G401.6 (cell line): ENCODE measurements around the gene NCF4.

Source experiments
- FAIRE-seq: peaks from 2 replicates; lab custom pipeline; 2012; peaks lifted over from hg19 to GRCh38; lab: Jason Lieb, UNC

NCF4 gene

GRCh38 chr22:36864454-36865215, 3.8 kb downstream of the NCF4 start:
- no peak for FAIRE-seq

- FAIRE-seq: no peak
Measured at GRCh38 chr22:36865346-36865745, 4.5 kb downstream of the NCF4 start.

- no peak for FAIRE-seq
Measured at GRCh38 chr22:36867695-36868094, 6.9 kb downstream of the NCF4 start.

- no peak for FAIRE-seq
Measured at GRCh38 chr22:36868546-36869181, 7.9 kb downstream of the NCF4 start.

- FAIRE-seq: no peak
Measured at GRCh38 chr22:36870250-36870649, 9.4 kb downstream of the NCF4 start.

GRCh38 chr22:36871669-36872081, 10.9 kb downstream of the NCF4 start:
- FAIRE-seq: no peak

GRCh38 chr22:36872084-36872483, 11.3 kb downstream of the NCF4 start:
- no peak for FAIRE-seq

GRCh38 chr22:36872866-36873498, 12.2 kb downstream of the NCF4 start:
- FAIRE-seq: no peak

GRCh38 chr22:36873614-36874308, 13.0 kb downstream of the NCF4 start:
- no peak for FAIRE-seq

- FAIRE-seq: no peak
Measured at GRCh38 chr22:36874309-36874696, 13.5 kb downstream of the NCF4 start.

GRCh38 chr22:36874736-36875135, 13.9 kb downstream of the NCF4 start:
- no peak for FAIRE-seq

- FAIRE-seq: no peak
Measured at GRCh38 chr22:36875741-36876140, 14.9 kb downstream of the NCF4 start.

- no peak for FAIRE-seq
Measured at GRCh38 chr22:36879775-36880174, 19.0 kb downstream of the NCF4 start.

- no peak for FAIRE-seq
Measured at GRCh38 chr22:36881504-36882245, 20.9 kb downstream of the NCF4 start.

- no peak for FAIRE-seq
Measured at GRCh38 chr22:36884349-36885158, 23.7 kb downstream of the NCF4 start.

- no peak for FAIRE-seq
Measured at GRCh38 chr22:36885474-36885873, 24.7 kb downstream of the NCF4 start.

GRCh38 chr22:36886016-36886415, 25.2 kb downstream of the NCF4 start:
- no peak for FAIRE-seq

GRCh38 chr22:36887162-36887561, 26.4 kb downstream of the NCF4 start:
- FAIRE-seq: no peak

- FAIRE-seq: no peak
Measured at GRCh38 chr22:36891646-36892045, 30.8 kb downstream of the NCF4 start.

GRCh38 chr22:36892292-36892691, 31.5 kb downstream of the NCF4 start:
- no peak for FAIRE-seq

GRCh38 chr22:36893262-36893661, 32.5 kb downstream of the NCF4 start:
- FAIRE-seq: no peak
